ENCODE data around the gene PHTF2.

DNA sequence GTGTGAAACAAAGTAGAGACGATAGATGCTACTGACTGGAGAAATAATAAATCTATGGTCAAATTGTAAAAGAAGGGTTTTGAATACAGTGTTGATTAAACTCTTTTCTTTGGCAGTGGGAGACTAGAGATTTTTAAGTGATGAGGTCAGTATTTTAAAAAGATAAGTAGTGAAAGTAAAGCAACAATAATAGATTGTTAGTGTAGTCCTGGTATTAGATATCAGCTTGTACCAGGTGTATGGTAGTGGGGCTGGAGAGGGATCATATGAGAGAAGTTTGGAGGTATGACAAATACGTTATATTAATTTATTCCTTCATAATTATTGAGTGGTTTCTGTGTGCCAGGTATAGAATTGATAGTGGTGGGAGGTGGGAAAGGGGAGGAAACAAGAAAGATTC is 25.2 kb downstream of the PHTF2 start:
- TF ChIP-seq, protein P1, sequence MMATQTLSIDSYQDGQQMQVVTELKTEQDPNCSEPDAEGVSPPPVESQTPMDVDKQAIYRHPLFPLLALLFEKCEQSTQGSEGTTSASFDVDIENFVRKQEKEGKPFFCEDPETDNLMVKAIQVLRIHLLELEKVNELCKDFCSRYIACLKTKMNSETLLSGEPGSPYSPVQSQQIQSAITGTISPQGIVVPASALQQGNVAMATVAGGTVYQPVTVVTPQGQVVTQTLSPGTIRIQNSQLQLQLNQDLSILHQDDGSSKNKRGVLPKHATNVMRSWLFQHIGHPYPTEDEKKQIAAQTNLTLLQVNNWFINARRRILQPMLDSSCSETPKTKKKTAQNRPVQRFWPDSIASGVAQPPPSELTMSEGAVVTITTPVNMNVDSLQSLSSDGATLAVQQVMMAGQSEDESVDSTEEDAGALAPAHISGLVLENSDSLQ (IDR thresholded peaks at IDR 0.05): no peak
- no peak for TF ChIP-seq BHLHE40 (IDR thresholded peaks at IDR 0.05; ENCODE audit: borderline replicate concordance)
- no peak for TF ChIP-seq SP1 (IDR thresholded peaks at IDR 0.05)

Measured in HEK293T (cell line).